ENCODE data around the gene SPATS2L.

The SPATS2L gene

DNA sequence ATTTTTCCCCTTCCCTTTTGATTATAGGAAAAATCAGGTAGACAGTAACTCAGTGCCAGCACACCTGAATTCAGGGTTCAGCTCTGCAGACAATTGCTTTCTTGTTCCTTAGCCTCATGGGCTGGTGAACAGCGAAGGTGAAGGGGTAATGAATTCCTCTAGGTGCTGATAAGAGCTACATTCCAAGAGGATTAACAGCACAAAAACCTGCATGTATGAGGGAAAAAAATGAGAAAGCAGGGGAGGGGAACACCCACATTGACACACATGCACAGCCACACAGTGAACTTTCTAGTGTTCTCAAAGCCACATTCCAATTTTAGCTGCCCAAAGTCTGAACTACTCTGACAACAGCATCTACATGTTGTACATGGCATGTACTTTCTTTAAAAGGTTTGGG lies 46.1 kb downstream of the SPATS2L start:
- no peak for DNase-seq

GRCh38 chr2:200353120-200353519 lies 46.6 kb downstream of the SPATS2L start:
- DNase-seq, result no peak

DNA sequence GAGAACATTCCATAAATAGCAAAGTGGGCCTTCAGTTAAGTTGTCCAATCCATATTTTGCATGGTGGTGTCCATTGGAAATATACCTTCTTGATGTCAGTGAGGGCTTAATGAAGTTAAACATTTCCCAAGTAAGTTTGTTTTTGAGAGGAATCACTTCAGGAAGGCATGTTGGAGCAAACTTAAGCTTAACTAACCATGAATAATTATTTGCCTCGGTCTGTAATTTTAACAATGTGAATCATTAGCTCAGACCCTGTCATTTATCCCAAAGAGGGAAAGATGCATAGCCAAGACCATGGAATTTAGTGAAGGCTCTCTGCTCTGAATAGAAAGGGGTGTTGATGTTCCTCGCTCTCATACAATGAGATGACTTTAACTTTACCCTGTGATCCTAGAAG lies 47.4 kb downstream of the SPATS2L start:
- DNase-seq, result no peak

DNA sequence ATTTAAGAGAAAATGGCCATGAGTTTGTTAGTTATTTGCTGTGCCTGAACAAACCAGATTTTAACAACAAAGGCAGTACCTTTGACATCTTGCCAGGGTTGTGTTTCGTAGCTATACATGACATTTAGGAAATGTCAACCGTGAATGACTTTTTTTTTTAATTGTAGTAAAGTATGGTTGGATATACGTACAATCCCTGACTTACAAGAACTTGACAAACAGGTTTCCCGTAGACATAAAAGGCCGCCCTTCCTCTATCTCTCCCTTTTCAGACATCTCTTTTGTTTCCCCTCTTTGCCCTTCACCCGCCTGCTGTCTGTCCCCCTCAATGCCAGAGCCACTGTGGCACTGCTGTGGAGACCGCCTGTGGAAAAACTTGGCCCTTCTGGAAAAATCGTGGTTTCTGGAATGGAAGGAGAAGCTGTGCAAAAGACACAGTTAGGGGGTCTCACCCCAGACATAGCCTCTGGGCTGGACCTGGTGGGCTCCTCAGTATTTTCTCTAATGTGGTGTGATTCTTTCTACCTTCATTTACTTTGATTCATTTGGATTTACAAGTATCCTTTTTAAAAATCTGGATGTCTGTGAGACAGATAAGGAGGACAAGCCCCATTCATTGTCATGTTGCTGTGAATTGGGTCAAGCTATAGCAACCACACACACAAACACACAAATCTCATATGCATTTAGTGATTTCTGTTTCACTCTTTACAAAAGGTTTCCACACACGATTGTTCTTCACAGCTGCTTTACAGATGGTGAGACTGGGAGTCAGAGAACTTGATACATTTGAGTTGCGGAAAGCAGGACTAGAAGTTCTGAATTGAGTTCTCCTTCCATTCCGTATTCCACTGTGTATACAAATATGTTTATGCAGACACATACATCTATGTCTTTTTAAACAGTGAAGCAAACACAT lies 48.6 kb downstream of the SPATS2L start:
- no peak for DNase-seq

GRCh38 chr2:200356321-200356720 lies 49.8 kb downstream of the SPATS2L start:
- DNase-seq, result no peak

- no peak for DNase-seq
Observed at GRCh38 chr2:200356857-200357384, 50.4 kb downstream of the SPATS2L start.

DNA sequence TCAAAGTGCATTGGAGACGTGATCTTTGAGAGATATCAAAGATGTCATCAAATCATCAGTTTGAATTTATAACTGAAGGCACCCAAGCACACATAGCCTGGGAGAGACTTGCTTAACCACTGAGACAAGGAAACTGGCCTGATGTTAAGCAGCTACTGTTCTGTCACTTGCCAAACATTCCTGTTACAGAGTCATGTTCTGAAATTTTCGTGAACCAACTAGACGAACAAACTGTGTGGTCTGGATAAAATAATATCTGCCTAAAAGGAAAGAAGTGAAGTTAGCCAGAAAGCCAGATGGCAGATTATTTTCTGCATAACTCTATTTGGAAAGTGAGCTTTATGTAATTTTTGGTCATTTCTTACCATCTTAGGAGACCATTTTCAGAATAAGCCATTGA lies 51.4 kb downstream of the SPATS2L start:
- DNase-seq, result no peak

DNA sequence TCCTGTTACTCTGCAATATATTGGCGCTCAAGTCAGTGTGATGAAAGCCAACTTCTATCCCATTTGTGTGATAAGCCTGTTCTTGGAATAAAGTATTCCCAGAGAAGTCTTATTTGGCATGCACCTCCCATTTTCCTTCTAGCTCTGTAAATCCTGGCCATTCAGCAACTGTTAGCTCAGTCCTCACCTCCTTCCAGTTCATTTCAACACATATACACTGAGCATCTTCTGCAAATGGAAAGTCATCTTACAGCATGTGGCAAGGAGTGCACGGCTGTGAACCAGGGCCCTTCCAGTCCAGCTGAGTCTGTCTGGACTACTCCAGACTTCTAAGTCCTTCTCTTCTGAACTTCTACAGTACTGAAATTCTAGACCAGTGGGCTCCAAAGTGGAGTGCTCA lies 53.1 kb downstream of the SPATS2L start:
- no peak for DNase-seq

GRCh38 chr2:200360364-200360763 lies 53.9 kb downstream of the SPATS2L start:
- peak; percentile 68 for DNase-seq

DNA sequence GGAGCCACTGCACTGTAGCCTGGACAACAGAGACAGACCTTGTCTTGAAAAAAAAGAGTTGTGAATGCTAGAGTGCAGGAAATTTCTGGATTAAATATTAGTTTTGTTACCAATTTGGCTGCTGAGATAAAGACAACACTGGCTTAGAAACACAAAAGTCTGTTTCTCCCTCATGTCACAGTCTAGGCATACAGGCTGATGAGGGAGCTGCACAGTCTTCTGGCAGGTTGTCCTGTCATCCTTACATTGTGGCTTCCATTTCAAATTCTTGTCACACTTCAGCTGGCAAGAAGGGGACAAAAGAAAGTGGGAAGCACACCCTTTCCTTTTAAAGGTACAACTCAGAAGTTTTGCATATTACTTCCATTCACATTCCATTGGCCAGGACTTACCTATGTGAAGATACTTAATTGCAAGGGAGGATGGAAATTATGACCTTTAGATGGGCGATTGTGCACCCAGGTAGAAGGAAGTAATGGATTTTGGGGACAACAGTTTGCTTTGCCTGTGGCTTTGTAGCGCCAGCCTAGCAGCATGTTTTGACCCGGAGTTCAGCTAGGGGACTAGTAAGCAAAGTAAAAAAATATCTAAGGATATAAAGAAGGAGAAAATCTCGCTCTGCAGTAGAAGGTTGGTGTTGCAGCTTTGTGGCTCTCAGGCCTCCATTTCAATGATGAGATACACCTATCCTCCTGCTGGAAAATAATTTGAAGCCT lies 55.9 kb downstream of the SPATS2L start:
- no peak for DNase-seq

- DNase-seq, result no peak
Observed at GRCh38 chr2:200363279-200363678, 56.8 kb downstream of the SPATS2L start.

- no peak for DNase-seq
Observed at GRCh38 chr2:200364142-200364541, 57.6 kb downstream of the SPATS2L start.

DNA sequence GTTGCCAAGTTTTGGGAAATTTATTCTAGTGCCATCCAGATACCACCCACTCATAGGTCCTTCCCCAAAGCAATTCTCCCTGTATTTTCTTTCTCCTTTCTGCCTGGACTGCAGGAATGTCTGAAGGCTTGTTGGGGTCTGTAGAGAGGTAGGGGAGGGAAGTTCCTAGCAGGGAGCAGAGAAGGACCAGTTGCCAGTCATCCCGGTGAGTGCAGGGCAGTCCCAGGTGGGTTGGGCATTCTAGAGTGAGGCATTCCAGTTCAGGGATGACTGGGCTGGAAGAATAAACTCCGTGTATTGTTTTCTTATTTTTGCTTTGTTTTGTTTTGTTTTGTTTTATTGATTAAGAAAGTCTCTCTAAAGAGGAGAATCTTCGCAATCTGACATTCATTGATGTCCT lies 58.1 kb downstream of the SPATS2L start:
- DNase-seq, result no peak

DNA sequence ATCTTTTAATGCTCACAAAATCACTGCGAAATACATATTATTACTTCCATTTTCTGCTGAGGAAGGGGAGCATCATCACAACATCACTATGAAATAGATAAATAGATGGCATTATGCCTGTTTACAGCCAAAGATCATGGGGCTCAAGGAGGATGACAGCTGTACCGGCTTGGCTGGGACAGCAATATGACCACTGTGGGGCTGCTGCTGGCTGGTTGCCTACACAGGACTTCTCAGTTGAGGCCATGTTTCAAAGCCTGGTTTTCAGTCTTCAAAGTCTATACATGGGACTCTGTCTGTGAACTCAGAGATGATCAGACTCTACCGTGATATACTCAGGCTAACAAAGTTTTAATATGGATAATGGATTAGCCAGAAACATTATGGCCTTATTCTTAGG lies 58.7 kb downstream of the SPATS2L start:
- DNase-seq, result no peak

DNA sequence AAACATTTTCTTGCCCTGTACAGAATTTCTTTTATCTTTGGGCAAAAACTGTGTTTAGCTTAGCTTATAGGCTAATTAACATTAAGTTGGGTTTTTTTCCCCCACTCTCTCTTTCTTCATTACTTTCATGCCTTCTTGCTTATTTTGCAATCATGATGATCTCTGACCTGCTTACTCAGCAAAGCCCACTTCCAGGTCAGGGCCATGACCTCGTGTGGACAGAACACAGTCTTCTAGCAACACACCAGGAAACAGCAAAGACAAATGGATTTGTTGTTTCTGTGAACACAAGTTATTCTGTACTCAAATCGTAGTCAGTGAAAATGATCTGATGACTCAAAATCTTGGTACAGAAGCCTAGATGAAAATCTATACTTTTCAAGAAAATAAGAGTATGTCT lies 60.7 kb downstream of the SPATS2L start:
- no peak for DNase-seq

- DNase-seq, result no peak
Observed at GRCh38 chr2:200369886-200370285, 63.4 kb downstream of the SPATS2L start.

DNA sequence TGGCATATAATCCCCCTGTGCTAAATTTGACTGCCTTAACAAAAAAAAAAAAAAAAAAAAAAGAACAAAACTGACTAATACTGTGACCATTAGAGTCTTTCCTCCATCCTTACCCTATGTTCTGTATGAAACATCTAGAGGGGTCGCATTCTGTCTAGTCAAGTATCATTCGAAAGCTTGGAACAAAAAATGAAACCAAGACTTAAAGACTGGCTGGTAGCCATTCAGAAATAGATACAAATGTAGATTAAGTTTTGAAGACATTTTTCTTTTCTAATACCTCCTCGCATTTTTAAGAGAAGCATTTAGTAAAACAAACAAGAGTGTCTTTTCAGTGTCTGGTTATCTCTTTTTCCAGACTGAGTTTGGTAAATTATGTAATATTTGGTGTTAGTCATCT lies 66.7 kb downstream of the SPATS2L start:
- no peak for DNase-seq

GRCh38 chr2:200373973-200374416 lies 67.5 kb downstream of the SPATS2L start:
- no peak for DNase-seq

GRCh38 chr2:200376513-200377354 lies 70.2 kb downstream of the SPATS2L start:
- peak; percentile 12 for DNase-seq

DNA sequence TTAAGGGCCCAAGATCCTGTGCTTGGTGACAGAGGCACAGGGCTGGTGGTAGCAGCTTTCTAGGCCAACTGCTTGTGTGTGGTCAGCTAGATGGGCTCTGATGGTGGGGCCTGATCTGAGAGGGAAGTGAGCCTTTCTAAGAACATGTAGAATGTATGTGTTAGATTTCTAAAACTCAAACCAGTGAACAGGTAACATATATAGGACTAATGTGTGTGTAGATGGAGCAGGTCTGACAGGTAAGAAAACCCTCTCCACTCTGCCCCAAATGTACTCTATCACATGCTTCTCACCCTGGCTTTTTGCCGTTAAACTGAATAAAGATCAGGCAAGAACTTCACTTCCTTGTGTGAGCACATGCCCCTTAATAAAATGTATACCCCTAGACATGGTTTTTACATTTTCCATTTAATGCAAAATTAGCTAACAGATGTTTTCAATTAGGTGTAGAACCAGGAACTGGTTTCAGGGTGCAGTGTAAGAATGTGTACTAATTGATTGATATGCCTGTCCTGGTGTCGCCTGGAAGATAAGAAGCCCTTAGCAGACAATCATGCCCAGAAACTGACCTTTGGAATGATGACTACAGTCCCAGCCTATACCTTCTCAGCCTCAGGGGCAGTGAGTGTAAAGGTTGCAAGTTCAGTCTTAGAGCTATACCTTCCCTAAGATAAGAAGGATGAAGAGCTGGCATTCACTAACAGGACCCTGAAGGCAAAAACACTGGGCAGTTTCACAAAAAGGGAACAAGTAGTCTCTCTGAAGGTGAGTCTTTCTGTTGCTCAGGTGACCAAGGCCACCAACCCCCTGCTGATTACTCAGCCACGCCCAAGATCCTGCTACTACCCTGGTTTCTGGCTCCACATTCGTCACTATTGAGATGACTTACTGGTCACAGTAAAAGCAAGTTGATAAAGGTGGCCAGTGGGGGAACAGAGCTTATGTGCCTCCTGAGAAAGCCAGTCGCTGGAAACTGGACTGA lies 71.2 kb downstream of the SPATS2L start:
- no peak for DNase-seq

DNA sequence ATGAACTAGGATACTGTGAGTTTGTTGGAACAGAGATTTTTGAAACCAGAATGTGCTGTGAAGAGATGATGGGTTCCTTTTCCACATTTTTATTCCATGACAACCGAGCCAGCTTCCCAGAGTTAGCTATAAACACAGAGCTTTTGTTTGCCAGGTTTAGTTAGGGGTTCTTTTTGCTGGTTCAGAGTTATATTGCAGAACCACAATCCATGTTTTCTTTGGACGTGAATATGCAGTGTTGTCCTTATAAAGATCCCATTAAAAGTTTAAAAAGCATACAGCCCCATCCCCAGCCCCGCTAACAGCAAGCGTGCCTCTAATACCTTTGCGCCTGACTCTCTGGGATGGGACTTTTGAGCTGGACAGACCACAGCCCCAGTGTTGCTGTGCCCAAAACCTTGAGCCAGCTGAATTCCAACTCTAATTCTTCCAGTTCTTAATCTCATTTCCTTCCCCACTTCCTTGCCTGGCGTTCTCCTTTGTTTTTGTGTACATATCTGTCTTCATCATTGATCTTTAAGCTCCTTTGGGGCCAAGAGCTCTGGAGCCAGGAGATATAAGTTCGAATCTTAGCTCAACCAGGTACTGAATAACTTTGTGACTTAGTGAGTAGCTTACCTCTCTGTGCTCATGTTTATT lies 72.3 kb downstream of the SPATS2L start:
- DNase-seq, result no peak
